Calu3 (cell line): Measurements from ENCODE around the gene RDH13. TPM values are rescaled to one million over a fixed set of nuclear protein-coding genes. Genes with fewer than 3 reads are reported as not detected.

Experiments used
- Bru-seq: library from RNA; stranded (reverse); fragments of 400-500 nt; gene quantifications from one replicate; lab custom pipeline; 2021; lab: Mats Ljungman, UMichigan
- BruChase-seq, 2 experiments: library from RNA; stranded (reverse); fragments of 400-500 nt; gene quantifications; one replicate each; lab custom pipeline; 2021; lab: Mats Ljungman, UMichigan
- BruUV-seq: library from RNA; stranded (reverse); fragments of 400-500 nt; replicated peaks from 2 replicates; lab custom pipeline; 2021; lab: Mats Ljungman, UMichigan
- CTCF ChIA-PET: fragments of 300-600 bp; sonication (Branson Sonifier 250); formaldehyde crosslinking; loops from one replicate; lab custom pipeline; 2022; ENCODE audit warnings: antibody characterized with exemption; lab: Charles Lee
- DNase-seq: peaks from one replicate; pipeline ENCODE4 v3.0.0; 2022
- H3K27ac Mint-ChIP-seq: one replicate; pipeline ENCODE4 v1.8.0; 2022; ENCODE audit warnings: mixed read lengths; ENCODE audit not compliant: unreplicated experiment
- H3K27me3 Mint-ChIP-seq: one replicate; pipeline ENCODE4 v1.8.0; 2022; ENCODE audit warnings: mixed read lengths; ENCODE audit not compliant: unreplicated experiment
- H3K36me3 Mint-ChIP-seq: one replicate; pipeline ENCODE4 v1.8.0; 2022; ENCODE audit warnings: mild to moderate bottlenecking, moderate library complexity, mixed read lengths; ENCODE audit not compliant: insufficient read depth, unreplicated experiment
- H3K4me1 Mint-ChIP-seq: one replicate; pipeline ENCODE4 v1.8.0; 2022; ENCODE audit warnings: mild to moderate bottlenecking, low read depth, mixed read lengths; ENCODE audit not compliant: unreplicated experiment
- H3K4me3 Mint-ChIP-seq: one replicate; pipeline ENCODE4 v1.8.0; 2022; ENCODE audit warnings: mild to moderate bottlenecking, low read depth, moderate library complexity, mixed read lengths; ENCODE audit not compliant: unreplicated experiment
- H3K9me3 Mint-ChIP-seq: one replicate; pipeline ENCODE4 v1.8.0; 2022; ENCODE audit warnings: low read depth, mixed read lengths; ENCODE audit not compliant: unreplicated experiment
- CTCF ChIP-seq: fragments of 200-600 bp; IDR thresholded peaks from one replicate; pipeline ENCODE4 v1.8.0; 2022; ENCODE audit warnings: antibody characterized with exemption; ENCODE audit not compliant: unreplicated experiment
- intact Hi-C: fragments of 100-400 bp; cut with micrococcal nuclease; formaldehyde crosslinking; loops from one replicate; pipeline ENCODE4 v1.10.0; 2022; ENCODE audit not compliant: unreplicated experiment
- long read RNA-seq: library from polyadenylated mRNA; stranded (forward); transcript quantifications from one replicate; pipeline ENCODE4 v2.0.0, GENCODE V29; 2022
- total RNA-seq: library from RNA; stranded (reverse); gene quantifications from 2 replicates; pipeline ENCODE4 v1.2.3, GENCODE V29; 2022

Gene RDH13, protein sequence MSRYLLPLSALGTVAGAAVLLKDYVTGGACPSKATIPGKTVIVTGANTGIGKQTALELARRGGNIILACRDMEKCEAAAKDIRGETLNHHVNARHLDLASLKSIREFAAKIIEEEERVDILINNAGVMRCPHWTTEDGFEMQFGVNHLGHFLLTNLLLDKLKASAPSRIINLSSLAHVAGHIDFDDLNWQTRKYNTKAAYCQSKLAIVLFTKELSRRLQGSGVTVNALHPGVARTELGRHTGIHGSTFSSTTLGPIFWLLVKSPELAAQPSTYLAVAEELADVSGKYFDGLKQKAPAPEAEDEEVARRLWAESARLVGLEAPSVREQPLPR
- total RNA-seq: 50.1 and 54.5 TPM in 2 replicates
- percentile 60 among the genes with signal in this experiment for Bru-seq, nascent RNA
- percentile 62 among the genes with signal in this experiment for BruChase-seq, experiment 1, labeled RNA remaining after a 6-hour chase
- percentile 60 among the genes with signal in this experiment for BruChase-seq, experiment 2, labeled RNA remaining after a 2-hour chase
- long read RNA-seq, transcript RDH13-223 (7 exons, 1,931 nt): major isoform, 7 of 18 reads
- long read RNA-seq, partial matches to known transcripts: 1 of 18 reads
- long read RNA-seq, other reads (novel, unspliced or antisense): 10 of 18 reads

- H3K27ac Mint-ChIP-seq: peak within 1 kb of the TSS; percentile 66
- H3K4me1 Mint-ChIP-seq: peaks cover 9% of the 10 kb centered on the region
- peak within 1 kb of the TSS; percentile 72 for H3K4me3 Mint-ChIP-seq
- no peaks in the 10 kb centered on the region for H3K9me3 Mint-ChIP-seq
- no TSS peak for BruUV-seq
- peak; percentile 99 for DNase-seq
- intact Hi-C loops: loop anchor here (2.0 kb wide), 1 partner anchor 54 kb away; the partner anchor contains the start of gene PPP1R12C
- TF ChIP-seq CTCF: no peak
- peaks cover 13% of the 10 kb centered on the region for H3K27me3 Mint-ChIP-seq
- peaks cover 61% of the 10 kb centered on the region for H3K36me3 Mint-ChIP-seq
- CTCF ChIA-PET: interaction anchor here (0.6 to 1.0 kb wide), 2 partner anchors 25 to 146 kb away, joined by 3 to 5 read pairs; no protein-coding TSS in a partner anchor
These were observed at the start of gene RDH13 for GRCh38 chr19:55062735-55063491. Gene RDH13 (minus strand): TSS chr19:55063148. CDS start chr19:55063032, 116 bp downstream.

DNA sequence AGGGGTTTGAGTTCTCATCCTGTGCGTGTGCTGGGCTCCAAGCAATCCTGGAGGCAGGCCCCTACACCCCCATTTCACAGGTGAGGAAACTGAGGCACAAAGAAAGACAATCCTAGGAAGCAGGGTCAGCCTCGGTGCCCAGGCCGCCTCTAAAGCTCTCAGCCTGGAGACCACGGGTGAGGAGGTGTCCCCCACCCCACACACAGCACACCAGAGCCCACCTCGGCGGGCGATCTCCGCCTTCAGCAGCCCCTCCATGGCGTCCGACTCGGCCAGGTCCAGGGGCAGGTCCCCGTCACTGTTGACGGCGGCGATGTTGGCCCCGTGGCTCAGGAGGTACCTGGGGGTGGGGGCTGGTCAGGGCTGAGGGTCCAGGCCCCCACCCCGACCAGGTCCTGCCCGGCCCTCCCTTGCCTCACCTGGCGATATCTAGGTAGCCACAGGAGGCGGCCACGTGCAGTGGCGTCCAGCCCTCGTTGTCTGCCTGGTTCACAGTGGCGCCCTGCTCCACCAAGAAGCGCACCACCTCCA lies 49.4 kb upstream of the RDH13 start:
- no peak overlapping the region for H3K4me3 Mint-ChIP-seq
- BruUV-seq: no TSS peak
- H3K4me1 Mint-ChIP-seq: peaks cover 22% of the 10 kb centered on the region
- H3K9me3 Mint-ChIP-seq: no peaks in the 10 kb centered on the region
- intact Hi-C loops: no loop called here
- H3K27me3 Mint-ChIP-seq: no peaks in the 10 kb centered on the region
- H3K27ac Mint-ChIP-seq: no peak overlapping the region
- DNase-seq: no peak
- H3K36me3 Mint-ChIP-seq: peaks cover 24% of the 10 kb centered on the region
- CTCF ChIA-PET: interaction anchor here (0.8 kb wide), 1 partner anchor 364 kb away, joined by 5 read pairs; the partner anchor contains the start of gene ZNF628
- no peak for TF ChIP-seq CTCF

- no peak overlapping the region for H3K27ac Mint-ChIP-seq
- no TSS peak for BruUV-seq
- no peak for TF ChIP-seq CTCF
- intact Hi-C loops: no loop called here
- no peaks in the 10 kb centered on the region for H3K27me3 Mint-ChIP-seq
- H3K36me3 Mint-ChIP-seq: peaks cover 15% of the 10 kb centered on the region
- CTCF ChIA-PET: no interaction called here
- no peak overlapping the region for H3K4me3 Mint-ChIP-seq
- DNase-seq: no peak
- H3K9me3 Mint-ChIP-seq: no peaks in the 10 kb centered on the region
- H3K4me1 Mint-ChIP-seq: peaks cover 19% of the 10 kb centered on the region
These were observed 48.4 kb upstream of the RDH13 start for GRCh38 chr19:55111238-55111831.
